SU-DHL-6 (cell line): ENCODE results near the gene C3AR1.

ENCODE experiments used
- H2AFZ ChIP-seq: fragments of 200-600 bp; sonication (generic); 2 replicates; pipeline ENCODE4 v1.6.1; 2014; ENCODE audit warnings: low read depth, mild to moderate bottlenecking, moderate library complexity, mixed read lengths, antibody characterized with exemption, low read length; ENCODE audit not compliant: severe bottlenecking
- H3F3A ChIP-seq: fragments of 200-600 bp; shearing (Covaris generic); 2 replicates; pipeline ENCODE4 v1.6.0; 2016; ENCODE audit warnings: antibody characterized with exemption, mild to moderate bottlenecking; ENCODE audit not compliant: insufficient read depth
- H3K27ac ChIP-seq: fragments of 200-600 bp; sonication (generic); 2 replicates; pipeline ENCODE4 v1.5.1; 2016; ENCODE audit warnings: low read depth, mild to moderate bottlenecking, low read length, moderate library complexity, mixed read lengths
- H3K27me3 ChIP-seq: fragments of 200-600 bp; sonication (generic), shearing (Covaris generic); 2 replicates; pipeline ENCODE4 v1.6.0; 2014; ENCODE audit warnings: mild to moderate bottlenecking, low read length
- H3K36me3 ChIP-seq: fragments of 200-600 bp; sonication (generic); 2 replicates; pipeline ENCODE4 v1.6.1; 2014; ENCODE audit warnings: mild to moderate bottlenecking, low read length, mixed read lengths
- H3K4me2 ChIP-seq: fragments of 300-600, 200-600 bp; shearing (Covaris generic), sonication (generic); 2 replicates; pipeline ENCODE4 v1.6.0; 2014; ENCODE audit warnings: low read length, low read depth, mild to moderate bottlenecking; ENCODE audit not compliant: poor library complexity, severe bottlenecking
- H3K4me3 ChIP-seq: fragments of 200-600 bp; sonication (generic); 2 replicates; pipeline ENCODE4 v1.5.1; 2014; ENCODE audit warnings: antibody characterized with exemption, low read length, mild to moderate bottlenecking, mixed read lengths; ENCODE audit not compliant: insufficient read depth, poor library complexity, severe bottlenecking
- H3K79me2 ChIP-seq: fragments of 200-600 bp; sonication (generic); 2 replicates; pipeline ENCODE4 v1.6.1; 2014; ENCODE audit warnings: mild to moderate bottlenecking, low read length, moderate library complexity; ENCODE audit not compliant: insufficient read depth
- H3K9ac ChIP-seq: fragments of 200-600 bp; sonication (generic); 2 replicates; pipeline ENCODE4 v1.7.0; 2014; ENCODE audit warnings: mild to moderate bottlenecking, low read length
- H3K9me2 ChIP-seq: fragments of 200-600 bp; sonication (generic); replicated peaks from 2 replicates; pipeline ENCODE4 v1.6.1; 2014; ENCODE audit warnings: low read length; ENCODE audit not compliant: insufficient read depth
- H3K9me3 ChIP-seq: fragments of 200-600 bp; sonication (generic); 2 replicates; pipeline ENCODE4 v1.6.1; 2014; ENCODE audit warnings: low read length, mixed read lengths; ENCODE audit not compliant: insufficient read depth
- H4K20me1 ChIP-seq: fragments of 200-600 bp; sonication (generic); 2 replicates; pipeline ENCODE4 v1.6.1; 2014; ENCODE audit warnings: low read depth, mild to moderate bottlenecking, antibody characterized with exemption, low read length, moderate library complexity, mixed read lengths
- EZH2phosphoT487 ChIP-seq: fragments of 200-600 bp; sonication (generic), shearing (Covaris generic); conservative IDR thresholded peaks from 2 replicates; pipeline ENCODE4 v1.6.1; 2018; ENCODE audit warnings: mild to moderate bottlenecking, antibody characterized with exemption, low read length, moderate library complexity, mixed read lengths
- TF ChIP-seq, protein P1 (sequence below): fragments of 200-600 bp; sonication (generic); IDR thresholded peaks from one replicate; pipeline ENCODE4 v1.5.1; 2017; ENCODE audit warnings: antibody characterized with exemption, mild to moderate bottlenecking, low read length, moderate library complexity; ENCODE audit not compliant: insufficient read depth, poor library complexity, severe bottlenecking

C3AR1 gene

GRCh38 chr12:8058506-8058905 is 7.7 kb downstream of the C3AR1 start:
- H3K9me3 ChIP-seq: no peaks in the 10 kb centered on the region
- no peaks in the 10 kb centered on the region for H3K9me2 ChIP-seq
- no peak overlapping the region for H3K9ac ChIP-seq
- H3K36me3 ChIP-seq: no peaks in the 10 kb centered on the region
- H3K4me2 ChIP-seq: no peak overlapping the region
- H3F3A ChIP-seq: no peaks in the 10 kb centered on the region
- H4K20me1 ChIP-seq: no peaks in the 10 kb centered on the region
- H3K4me3 ChIP-seq: no peak overlapping the region
- H3K27ac ChIP-seq: no peak overlapping the region
- no peaks in the 10 kb centered on the region for H3K79me2 ChIP-seq
- TF ChIP-seq, protein P1, sequence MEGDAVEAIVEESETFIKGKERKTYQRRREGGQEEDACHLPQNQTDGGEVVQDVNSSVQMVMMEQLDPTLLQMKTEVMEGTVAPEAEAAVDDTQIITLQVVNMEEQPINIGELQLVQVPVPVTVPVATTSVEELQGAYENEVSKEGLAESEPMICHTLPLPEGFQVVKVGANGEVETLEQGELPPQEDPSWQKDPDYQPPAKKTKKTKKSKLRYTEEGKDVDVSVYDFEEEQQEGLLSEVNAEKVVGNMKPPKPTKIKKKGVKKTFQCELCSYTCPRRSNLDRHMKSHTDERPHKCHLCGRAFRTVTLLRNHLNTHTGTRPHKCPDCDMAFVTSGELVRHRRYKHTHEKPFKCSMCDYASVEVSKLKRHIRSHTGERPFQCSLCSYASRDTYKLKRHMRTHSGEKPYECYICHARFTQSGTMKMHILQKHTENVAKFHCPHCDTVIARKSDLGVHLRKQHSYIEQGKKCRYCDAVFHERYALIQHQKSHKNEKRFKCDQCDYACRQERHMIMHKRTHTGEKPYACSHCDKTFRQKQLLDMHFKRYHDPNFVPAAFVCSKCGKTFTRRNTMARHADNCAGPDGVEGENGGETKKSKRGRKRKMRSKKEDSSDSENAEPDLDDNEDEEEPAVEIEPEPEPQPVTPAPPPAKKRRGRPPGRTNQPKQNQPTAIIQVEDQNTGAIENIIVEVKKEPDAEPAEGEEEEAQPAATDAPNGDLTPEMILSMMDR: no peak
- no peak for TF ChIP-seq EZH2phosphoT487
- H2AFZ ChIP-seq: no peak overlapping the region
- H3K27me3 ChIP-seq: no peaks in the 10 kb centered on the region

- Histone ChIP-seq H3K36me3 (no peaks in the 10 kb centered on the region), H3K27ac (no peak overlapping the region), H3K4me2 (no peak overlapping the region), H2AFZ (no peak overlapping the region), H3F3A (no peaks in the 10 kb centered on the region), H3K4me3 (no peak overlapping the region), H4K20me1 (no peaks in the 10 kb centered on the region), H3K9ac (no peak overlapping the region), H3K9me2 (no peaks in the 10 kb centered on the region), H3K27me3 (no peaks in the 10 kb centered on the region), H3K79me2 (no peaks in the 10 kb centered on the region), H3K9me3 (no peaks in the 10 kb centered on the region)
- TF ChIP-seq EZH2phosphoT487: no peak
- TF ChIP-seq, protein P1: no peak
Measured at GRCh38 chr12:8057839-8058238, 8.3 kb downstream of the C3AR1 start.

- H3K9me3 ChIP-seq: no peaks in the 10 kb centered on the region
- no peak overlapping the region for H3K27ac ChIP-seq
- no peak overlapping the region for H3K4me2 ChIP-seq
- no peaks in the 10 kb centered on the region for H3K36me3 ChIP-seq
- no peak overlapping the region for H3K4me3 ChIP-seq
- no peak overlapping the region for H2AFZ ChIP-seq
- H3K9ac ChIP-seq: no peak overlapping the region
- TF ChIP-seq, protein P1: no peak
- no peak for TF ChIP-seq EZH2phosphoT487
- no peaks in the 10 kb centered on the region for H3K79me2 ChIP-seq
- no peaks in the 10 kb centered on the region for H4K20me1 ChIP-seq
- no peaks in the 10 kb centered on the region for H3K27me3 ChIP-seq
- H3F3A ChIP-seq: no peaks in the 10 kb centered on the region
- H3K9me2 ChIP-seq: no peaks in the 10 kb centered on the region
Measured at GRCh38 chr12:8057306-8057705, 8.9 kb downstream of the C3AR1 start.

- Histone ChIP-seq H2AFZ (no peak overlapping the region), H3F3A (no peaks in the 10 kb centered on the region), H3K27me3 (no peaks in the 10 kb centered on the region), H3K9me3 (no peaks in the 10 kb centered on the region), H3K79me2 (no peaks in the 10 kb centered on the region), H3K9ac (no peak overlapping the region), H3K4me3 (no peak overlapping the region), H3K27ac (no peak overlapping the region), H3K36me3 (no peaks in the 10 kb centered on the region), H3K9me2 (no peaks in the 10 kb centered on the region), H4K20me1 (no peaks in the 10 kb centered on the region), H3K4me2 (no peak overlapping the region)
- TF ChIP-seq, protein P1: no peak
- no peak for TF ChIP-seq EZH2phosphoT487
Measured at GRCh38 chr12:8054816-8055215, 11.3 kb downstream of the C3AR1 start.
